ENCODE measurements around the gene HSF2. TPM values are rescaled to one million over a fixed set of nuclear protein-coding genes. Genes with fewer than 3 reads are reported as not detected.

Gene HSF2
- total RNA-seq, 2 experiments from 2014 or later = 41.8 to 47.6 TPM

- ChIA-PET CTCF (no interaction called here), POLR2A (interaction anchor here (1.2 kb wide), 1 partner anchor 13 kb away, joined by 4 read pairs; the partner anchor contains the start of gene HSF2)
- ATAC-seq (ENCODE audit: poor library complexity) (no peak), DNase-seq (no peak)
- Mint-ChIP-seq H3K4me1 (ENCODE audit: low read depth) (peaks cover 8% of the 10 kb centered on the region), H3K36me3 (ENCODE audit: low read depth) (no peaks in the 10 kb centered on the region), H3K9me3 (no peaks in the 10 kb centered on the region), H3K27me3 (peaks cover 19% of the 10 kb centered on the region), H3K4me3 (no peak overlapping the region), H3K27ac (no peak overlapping the region)
- H3K27me3 ChIP-seq (ENCODE audit: control insufficient read depth in 1 of 2, insufficient read depth in 2 of 2, low read length in 2 of 2) = no peaks in the 10 kb centered on the region
- TF ChIP-seq, protein P1, sequence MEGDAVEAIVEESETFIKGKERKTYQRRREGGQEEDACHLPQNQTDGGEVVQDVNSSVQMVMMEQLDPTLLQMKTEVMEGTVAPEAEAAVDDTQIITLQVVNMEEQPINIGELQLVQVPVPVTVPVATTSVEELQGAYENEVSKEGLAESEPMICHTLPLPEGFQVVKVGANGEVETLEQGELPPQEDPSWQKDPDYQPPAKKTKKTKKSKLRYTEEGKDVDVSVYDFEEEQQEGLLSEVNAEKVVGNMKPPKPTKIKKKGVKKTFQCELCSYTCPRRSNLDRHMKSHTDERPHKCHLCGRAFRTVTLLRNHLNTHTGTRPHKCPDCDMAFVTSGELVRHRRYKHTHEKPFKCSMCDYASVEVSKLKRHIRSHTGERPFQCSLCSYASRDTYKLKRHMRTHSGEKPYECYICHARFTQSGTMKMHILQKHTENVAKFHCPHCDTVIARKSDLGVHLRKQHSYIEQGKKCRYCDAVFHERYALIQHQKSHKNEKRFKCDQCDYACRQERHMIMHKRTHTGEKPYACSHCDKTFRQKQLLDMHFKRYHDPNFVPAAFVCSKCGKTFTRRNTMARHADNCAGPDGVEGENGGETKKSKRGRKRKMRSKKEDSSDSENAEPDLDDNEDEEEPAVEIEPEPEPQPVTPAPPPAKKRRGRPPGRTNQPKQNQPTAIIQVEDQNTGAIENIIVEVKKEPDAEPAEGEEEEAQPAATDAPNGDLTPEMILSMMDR (IDR thresholded peaks at IDR 0.05) = no peak
- intact Hi-C loops (cut with DNase I, micrococcal nuclease) = loop anchor here in 1 of 2 experiments (10.0 kb wide), 1 partner anchor 449 kb away; no protein-coding TSS in a partner anchor
- no peak overlapping the region for H3K27ac ChIP-seq (ENCODE audit: low read depth in 1 of 2, low read length in 2 of 2)
- no peaks in the 10 kb centered on the region for H3K9me3 ChIP-seq (ENCODE audit: control insufficient read depth in 1 of 2, insufficient read depth in 1 of 2, low read length in 2 of 2)
- no peaks in the 10 kb centered on the region for H3K36me3 ChIP-seq (ENCODE audit: insufficient read depth, low read length)
- no peak overlapping the region for H3K4me3 ChIP-seq (ENCODE audit: low read length)
- H3K4me1 ChIP-seq (ENCODE audit: insufficient read depth, low read length) = no peaks in the 10 kb centered on the region
Observed at GRCh38 chr6:122385857-122386612, 13.4 kb upstream of the HSF2 start.

DNA sequence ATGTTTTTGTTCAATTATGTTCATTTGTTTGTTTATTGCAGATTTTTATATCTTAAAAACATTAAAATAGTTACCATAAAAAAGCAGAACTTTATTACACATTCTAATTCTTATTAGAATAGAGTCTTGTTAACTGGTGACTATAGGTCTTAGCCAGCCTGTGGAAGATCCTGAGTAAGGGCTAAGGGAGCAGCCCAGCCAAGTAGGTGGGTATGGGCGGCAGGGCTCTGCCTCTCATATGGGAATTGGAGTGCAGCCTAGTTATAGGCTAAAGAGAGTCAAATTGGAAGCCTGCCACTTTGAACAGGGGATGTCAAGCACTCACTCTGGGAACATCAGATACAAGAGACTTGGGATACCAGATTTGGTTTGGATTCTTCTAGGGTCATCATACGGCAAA, 10.5 kb upstream of the HSF2 start:
- Histone ChIP-seq H3K36me3 (ENCODE audit: insufficient read depth, low read length) (no peaks in the 10 kb centered on the region), H3K4me3 (ENCODE audit: low read length) (no peak overlapping the region), H3K27me3 (ENCODE audit: control insufficient read depth in 1 of 2, insufficient read depth in 2 of 2, low read length in 2 of 2) (no peaks in the 10 kb centered on the region), H3K4me1 (ENCODE audit: insufficient read depth, low read length) (no peaks in the 10 kb centered on the region), H3K9me3 (ENCODE audit: control insufficient read depth in 1 of 2, insufficient read depth in 1 of 2, low read length in 2 of 2) (no peaks in the 10 kb centered on the region), H3K27ac (ENCODE audit: low read depth in 1 of 2, low read length in 2 of 2) (no peak overlapping the region)
- no peaks in the 10 kb centered on the region for H3K4me1 Mint-ChIP-seq (ENCODE audit: low read depth)
- TF ChIP-seq, protein P1 (IDR thresholded peaks at IDR 0.05) = no peak
- no peak overlapping the region for H3K4me3 Mint-ChIP-seq
- no peak for ATAC-seq (ENCODE audit: poor library complexity)
- DNase-seq = no peak
- no peaks in the 10 kb centered on the region for H3K36me3 Mint-ChIP-seq (ENCODE audit: low read depth)
- ChIA-PET CTCF (no interaction called here), POLR2A (no interaction called here)
- H3K27me3 Mint-ChIP-seq = peaks cover 13% of the 10 kb centered on the region
- H3K9me3 Mint-ChIP-seq = no peaks in the 10 kb centered on the region
- no peak overlapping the region for H3K27ac Mint-ChIP-seq
- intact Hi-C loops (cut with DNase I, micrococcal nuclease) = loop anchor here in 1 of 2 experiments (10.0 kb wide), 1 partner anchor 446 kb away; no protein-coding TSS in a partner anchor

- Histone ChIP-seq H3K9me3 (ENCODE audit: control insufficient read depth in 1 of 2, insufficient read depth in 1 of 2, low read length in 2 of 2) (no peaks in the 10 kb centered on the region), H3K4me3 (ENCODE audit: low read length) (no peak overlapping the region), H3K4me1 (ENCODE audit: insufficient read depth, low read length) (no peaks in the 10 kb centered on the region), H3K36me3 (ENCODE audit: insufficient read depth, low read length) (no peaks in the 10 kb centered on the region), H3K27me3 (ENCODE audit: control insufficient read depth in 1 of 2, insufficient read depth in 2 of 2, low read length in 2 of 2) (no peaks in the 10 kb centered on the region), H3K27ac (ENCODE audit: low read depth in 1 of 2, low read length in 2 of 2) (no peak overlapping the region)
- DNase-seq (no peak), ATAC-seq (ENCODE audit: poor library complexity) (no peak)
- Mint-ChIP-seq H3K36me3 (ENCODE audit: low read depth) (no peaks in the 10 kb centered on the region), H3K4me1 (ENCODE audit: low read depth) (no peaks in the 10 kb centered on the region), H3K9me3 (no peaks in the 10 kb centered on the region), H3K4me3 (no peak overlapping the region), H3K27me3 (peaks cover 13% of the 10 kb centered on the region), H3K27ac (no peak overlapping the region)
- POLR2A ChIA-PET = no interaction called here
- intact Hi-C loops (cut with DNase I, micrococcal nuclease) = loop anchor here in 1 of 2 experiments (10.0 kb wide), 1 partner anchor 445 kb away; no protein-coding TSS in a partner anchor
- CTCF ChIA-PET = interaction anchor here (1.0 kb wide), 2 partner anchors 8 to 140 kb away, joined by 3 to 4 read pairs; no protein-coding TSS in a partner anchor
- TF ChIP-seq, protein P1 (IDR thresholded peaks at IDR 0.05) = no peak
Observed at GRCh38 chr6:122389704-122390372, 9.6 kb upstream of the HSF2 start.
